Amniotic stem cell (primary cell): ENCODE results near the gene PTPRG.

ENCODE experiments used
- DNase-seq: peaks from one replicate; lab custom pipeline; 2025; lab: John Stamatoyannopoulos, UW

Gene PTPRG

DNA sequence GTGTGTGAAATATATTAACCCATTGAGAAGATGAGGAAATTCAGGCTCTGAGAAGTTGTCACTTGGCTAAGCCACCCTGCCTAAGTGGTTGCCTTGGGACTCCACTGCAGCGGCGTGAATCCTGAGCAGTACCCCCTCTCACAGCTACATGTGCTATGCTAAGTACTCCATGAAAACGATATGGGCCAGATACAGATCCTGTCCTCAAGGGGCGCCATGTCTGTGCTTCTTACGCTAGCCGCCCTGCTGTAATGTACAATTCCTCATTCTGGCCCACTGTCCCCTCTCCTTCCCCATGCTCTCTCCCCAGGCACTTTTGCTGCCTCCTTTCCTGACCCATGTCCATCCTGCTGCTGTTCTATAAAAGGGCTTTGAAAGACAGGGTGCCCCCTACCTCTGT lies 671.7 kb downstream of the PTPRG start:
- no peak for DNase-seq

DNA sequence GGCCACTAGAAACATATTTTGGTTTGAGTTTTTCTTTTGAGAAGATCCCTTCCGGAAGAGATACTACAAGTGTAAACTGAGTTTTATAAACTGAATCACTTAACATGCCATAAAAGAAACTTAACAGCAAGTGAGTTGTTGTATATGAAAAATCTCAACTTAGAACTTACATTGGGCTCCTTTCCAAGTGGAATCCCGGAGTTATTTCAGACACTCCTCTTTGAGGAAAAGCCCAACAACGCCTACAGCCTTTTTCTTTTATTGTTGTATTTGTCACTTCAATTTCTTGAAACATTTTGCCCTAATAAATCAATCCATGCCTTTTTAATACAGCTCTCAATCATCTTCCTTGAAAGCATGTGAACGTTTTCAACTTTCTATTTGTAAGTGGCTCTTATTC lies 674.6 kb downstream of the PTPRG start:
- no peak for DNase-seq

DNA sequence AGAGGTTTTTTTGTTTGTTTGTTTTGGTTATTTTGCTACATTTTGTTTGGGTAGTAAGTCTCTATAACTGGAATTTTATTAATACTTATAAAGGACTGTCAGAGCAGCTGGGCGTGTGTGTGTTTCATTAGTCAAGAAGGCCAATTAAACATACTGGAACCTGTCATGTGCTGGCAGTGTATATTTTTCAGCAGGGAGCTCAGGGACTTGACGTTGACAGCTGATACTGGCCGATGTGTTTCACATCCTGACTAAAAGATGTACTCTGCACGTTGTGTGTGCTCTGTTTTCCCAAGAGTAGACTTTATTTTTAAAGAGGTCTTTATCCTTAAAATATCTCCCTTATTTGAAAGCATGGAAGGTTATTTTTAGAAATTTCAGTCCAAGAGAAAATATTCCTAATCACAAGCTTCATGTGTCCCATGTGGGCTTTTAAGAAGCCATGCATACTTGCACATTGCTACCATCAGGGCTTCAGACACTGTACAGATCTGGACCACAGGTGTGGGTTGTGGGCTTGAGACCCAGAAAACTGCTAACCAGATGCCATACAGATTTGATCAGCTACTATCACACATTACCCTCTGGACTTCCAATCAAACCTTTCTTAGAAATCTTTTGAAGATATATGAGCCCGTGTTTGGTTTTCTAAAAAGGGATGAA lies 676.0 kb downstream of the PTPRG start:
- DNase-seq, result no peak

DNA sequence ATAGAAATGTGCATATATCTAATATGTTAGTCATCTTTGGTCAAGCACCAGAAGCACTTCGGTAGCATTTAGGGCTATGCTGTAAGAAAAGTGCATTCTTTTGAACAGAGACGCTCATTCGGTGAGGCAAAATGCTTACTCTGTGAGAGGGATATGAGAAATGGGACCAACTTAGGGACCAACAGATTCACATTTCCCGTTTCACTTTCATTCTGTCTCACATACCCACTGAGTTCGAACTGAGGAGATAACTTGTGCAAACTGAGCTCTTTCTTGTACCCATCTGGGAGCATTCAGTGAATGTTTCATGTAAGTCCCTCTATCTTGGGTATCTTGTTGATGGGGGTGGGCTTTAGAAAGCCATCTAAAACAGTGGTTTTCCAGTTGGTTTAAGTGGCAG lies 676.6 kb downstream of the PTPRG start:
- no peak for DNase-seq

DNA sequence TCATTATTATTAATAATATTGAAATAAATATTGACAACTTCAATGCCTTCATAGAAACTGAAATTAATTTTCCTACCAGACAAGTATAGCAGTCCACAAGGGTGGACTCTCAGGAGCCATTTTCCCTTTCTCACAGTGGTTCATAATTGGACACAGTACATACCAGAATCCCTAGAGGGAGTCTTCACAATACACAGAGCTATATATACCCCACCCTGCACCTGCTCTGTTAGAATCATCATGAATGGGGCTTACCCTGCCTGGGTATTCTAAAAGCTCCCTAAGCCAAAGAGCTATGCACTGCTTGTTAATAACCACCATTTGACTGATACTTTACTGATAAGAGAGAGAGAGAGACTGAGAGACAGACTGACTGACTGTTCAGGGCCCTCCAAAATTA lies 677.1 kb downstream of the PTPRG start:
- DNase-seq, result no peak

DNA sequence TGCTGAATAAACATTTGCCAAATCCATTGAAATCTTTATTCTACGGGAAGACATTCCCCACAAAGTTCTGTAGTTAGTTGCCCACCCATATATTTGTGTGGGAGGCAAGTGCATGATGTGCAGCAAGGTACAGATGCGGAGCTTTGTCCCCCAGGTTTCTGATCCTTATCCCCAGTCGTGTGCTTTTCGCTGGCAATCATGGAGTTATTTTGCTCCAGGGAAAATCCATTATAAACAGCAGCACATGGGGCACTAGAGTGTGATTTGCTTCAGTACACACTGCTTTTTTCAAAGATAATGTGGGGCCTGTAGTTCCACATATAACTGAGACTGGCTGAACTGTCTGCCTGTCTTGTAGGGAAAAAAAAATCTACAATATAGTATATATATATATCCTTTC lies 679.9 kb downstream of the PTPRG start:
- no peak for DNase-seq

DNA sequence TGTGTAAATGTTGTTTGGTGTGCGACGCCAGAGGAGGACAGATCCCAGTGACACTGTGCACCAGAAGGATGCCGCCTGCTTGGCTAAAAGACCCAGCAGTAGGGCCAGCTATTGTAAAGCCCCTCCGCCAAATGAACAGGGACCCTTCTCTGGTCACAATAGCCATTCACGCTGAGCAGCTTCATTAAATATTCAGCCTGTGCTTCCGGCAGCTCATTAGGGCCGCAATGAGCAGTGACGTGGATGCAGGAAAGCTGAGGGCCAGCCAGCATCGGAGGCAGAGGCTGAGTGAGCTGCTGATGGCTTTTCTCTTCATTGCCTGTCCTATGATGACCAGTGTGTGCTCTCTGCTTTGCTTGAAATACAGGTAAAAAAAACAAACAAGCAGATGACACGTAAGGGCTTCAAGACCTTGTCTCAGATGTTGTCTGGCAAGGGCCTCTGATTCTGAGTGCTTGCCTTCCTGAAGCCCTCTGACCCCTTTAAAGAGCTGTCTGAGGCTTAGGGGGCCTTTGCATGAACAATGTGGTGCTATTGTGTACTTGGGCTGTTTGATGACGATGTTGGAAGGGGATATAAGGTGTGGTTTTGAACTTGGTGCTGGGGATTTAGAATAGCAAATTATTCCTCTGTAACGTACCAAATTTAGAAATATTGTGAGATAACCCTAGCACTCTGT lies 681.6 kb downstream of the PTPRG start:
- no peak for DNase-seq

DNA sequence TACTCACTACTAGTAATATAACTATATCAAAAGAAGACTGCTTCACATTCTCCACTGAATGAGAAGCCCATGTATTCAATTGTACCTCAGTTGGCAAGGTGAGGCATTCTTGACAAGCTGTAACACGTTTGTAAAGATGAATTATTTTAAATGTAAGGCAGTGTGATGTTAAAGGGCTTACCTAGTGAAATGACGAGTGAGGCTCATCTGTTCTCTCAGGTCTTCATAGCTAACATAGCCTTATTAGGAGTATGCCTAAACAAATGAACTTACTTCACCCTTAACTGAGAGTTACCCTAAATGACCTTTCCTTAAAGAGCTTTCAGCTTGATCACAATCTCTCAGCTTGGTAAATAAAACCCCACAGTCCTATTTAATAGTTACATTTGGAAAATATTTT lies 684.7 kb downstream of the PTPRG start:
- no peak for DNase-seq

DNA sequence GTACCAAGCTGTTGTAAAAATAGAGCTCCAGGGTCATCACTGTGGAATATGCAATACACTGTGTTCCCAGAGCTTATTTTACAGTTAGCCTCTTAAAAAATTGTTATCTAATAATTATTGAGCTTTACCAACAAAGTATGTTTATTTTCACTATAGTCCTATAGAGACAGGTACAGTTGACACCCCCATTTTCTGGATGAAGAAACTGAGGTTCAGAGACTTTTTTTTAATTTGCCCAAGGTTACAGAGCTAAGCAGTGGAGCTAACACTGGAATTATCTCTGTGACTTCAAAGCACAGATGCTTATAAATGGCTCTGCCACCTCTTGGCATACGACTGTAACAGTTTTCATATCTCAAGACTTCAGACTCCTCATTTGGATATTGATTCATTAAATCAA lies 685.6 kb downstream of the PTPRG start:
- DNase-seq, result no peak

DNA sequence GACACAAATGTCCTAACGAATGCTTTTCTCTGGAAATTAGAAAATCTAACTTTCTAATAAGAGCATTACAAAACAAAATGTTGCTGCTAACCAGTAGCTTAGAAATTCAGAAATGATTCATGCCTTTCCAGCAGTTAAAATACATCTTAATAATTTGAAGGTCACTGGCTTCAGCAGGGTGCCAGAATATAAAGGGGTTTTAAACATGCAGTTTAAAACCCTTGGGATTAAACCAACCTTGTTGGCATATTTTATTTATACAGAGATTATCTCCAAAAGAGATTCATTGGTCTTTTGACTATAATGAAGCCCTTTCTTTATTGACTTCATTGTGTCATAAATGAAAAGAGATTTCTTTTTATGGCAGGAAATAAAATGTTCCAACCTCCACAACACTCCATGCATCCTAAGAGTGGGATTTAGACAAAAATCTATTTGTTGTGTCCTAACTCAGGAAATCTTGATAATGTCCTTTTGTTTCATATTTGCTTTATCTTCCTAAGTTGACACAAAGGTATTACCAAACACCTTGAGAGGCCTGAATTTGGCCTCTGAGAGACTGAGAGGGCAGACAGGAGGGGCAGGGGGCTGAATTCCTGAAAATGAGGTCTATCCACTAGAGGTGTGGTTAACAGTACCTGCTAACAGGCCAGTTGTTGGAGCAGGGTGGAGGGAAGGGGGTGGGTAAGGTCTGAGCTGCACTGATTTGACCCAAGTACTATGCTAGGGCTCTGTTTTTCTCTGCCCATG lies 687.5 kb downstream of the PTPRG start:
- no peak for DNase-seq

DNA sequence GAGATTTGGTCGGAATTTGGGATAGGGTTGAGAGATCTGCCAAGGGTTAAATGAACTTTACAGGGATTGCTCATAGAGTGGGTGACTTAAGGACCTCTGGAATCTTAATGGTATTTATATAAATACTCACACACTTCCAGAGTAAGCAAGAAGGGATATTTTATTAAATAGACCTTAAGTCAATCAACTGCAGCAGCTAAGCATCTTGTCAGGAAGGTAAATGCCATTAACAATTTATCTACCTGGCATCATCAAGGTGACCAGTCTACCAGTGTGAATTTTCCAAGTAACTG lies 688.1 kb downstream of the PTPRG start:
- no peak for DNase-seq

DNA sequence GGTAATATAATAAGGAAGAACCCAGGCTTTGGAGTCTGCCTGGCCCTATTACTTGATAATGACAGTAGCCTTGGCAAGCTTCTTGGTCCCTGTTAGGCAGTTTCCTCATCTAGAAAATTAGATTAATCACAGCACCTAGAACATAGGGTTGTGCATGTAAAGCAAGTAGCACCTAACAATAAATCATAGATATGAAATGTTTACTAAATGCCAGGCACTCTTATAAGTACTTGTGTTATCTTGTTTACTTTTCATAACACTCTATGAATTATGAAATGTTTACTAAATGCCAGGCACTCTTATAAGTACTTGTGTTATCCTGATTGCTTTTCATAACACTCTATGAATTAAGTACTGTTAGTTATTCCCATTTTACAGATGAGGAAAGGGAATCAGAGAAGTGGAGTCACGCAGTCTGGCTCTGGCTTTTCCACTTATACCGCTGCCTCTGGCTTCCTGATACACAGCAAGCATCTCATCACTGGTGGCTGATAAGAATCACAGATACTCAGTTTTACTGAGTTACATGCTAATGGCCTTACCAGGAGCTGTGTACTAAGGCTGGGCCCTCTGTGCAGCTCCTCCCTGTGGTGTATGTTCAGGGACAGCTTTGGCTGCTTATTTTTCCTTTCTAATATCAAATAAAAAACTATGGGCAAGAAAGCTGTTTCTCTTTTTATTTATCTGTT lies 688.6 kb downstream of the PTPRG start:
- DNase-seq, result no peak

DNA sequence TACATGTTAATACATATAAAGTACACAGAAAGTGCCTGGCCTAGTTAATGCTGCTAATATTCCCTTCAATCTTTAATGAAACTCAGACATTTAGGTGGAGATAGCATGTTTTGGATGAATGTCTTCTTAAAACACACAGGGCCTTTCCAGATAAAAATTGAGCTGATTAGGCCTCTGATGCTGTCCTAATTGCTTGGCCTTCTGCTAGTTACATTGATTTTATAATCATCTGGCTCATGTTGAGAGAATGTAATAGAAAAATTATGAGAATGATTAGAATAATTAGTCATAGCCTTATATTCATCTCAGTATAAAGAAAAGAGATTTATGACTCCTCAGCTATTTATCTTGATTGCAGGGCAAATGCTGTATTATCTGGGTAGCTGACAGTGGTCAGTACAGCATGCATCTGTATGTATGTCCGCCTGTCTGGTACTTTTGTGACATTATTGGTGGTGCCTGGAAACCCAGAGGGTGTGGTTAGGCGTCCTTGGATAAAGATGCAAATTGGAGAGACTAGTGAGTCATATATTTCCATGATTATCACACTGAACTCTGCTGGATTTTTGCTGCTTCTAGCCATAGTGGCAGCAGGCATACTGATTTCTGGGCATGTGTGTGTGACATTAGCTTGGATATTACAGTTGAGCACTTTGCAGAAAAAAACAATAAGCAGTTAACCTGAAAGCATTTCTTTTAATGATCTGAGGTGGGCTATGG lies 691.2 kb downstream of the PTPRG start:
- DNase-seq, result no peak

DNA sequence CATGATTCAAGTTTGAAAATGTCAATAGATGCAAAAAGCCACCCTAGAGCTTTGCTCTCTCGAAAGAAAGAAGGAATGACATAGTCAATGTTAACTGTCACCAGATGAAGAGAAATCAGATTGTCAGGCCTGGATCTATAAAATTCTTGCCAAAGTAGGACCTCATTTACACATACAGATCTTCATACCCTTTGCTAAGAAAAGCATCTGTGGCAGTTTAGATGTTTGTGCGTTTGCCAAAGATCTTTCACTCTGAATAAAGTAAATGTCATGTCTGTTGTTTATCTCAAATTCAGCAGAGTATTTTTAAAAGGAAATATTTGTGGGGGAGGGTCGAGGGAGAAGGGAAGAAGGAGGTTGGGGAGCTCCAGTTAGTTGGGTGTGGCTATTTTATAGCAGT lies 692.6 kb downstream of the PTPRG start:
- DNase-seq, result no peak

DNA sequence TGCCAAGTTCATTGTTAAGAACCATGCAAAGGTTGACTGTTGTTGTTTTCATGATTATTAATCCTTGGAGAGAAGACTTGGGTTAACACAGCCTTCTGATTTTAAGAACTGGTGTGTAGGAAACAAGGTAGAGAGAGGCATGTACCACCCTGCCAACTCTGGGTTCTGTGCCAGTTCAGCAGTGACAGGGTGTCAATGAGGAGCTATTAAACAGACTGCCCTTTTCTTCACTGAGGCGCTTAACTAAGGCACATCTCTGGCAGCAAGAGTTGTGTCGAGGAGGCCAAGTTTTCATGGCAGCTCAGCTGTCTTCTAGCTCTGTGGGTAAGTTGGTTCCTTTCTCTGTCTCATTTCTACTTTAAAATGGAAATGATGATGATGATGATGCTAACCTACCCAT lies 694.4 kb downstream of the PTPRG start:
- DNase-seq, result no peak

DNA sequence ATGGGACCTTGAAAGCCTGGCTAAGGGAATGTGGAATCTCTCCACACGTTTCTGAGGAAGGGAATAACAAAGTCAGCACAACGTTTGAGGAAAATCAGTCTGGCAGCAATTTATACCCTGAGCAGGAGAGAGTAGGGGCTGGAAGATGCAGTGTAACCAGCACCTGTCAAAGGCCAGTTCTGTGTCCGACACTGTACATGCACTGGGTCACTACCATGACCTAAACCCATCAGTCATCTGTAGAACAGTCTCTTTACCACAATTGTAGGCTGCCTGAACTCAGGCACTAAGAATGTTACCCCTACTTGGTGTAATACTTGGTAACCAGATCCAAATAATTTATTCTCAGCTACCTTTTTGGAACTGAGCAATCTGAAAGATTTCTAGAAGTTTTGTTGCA lies 698.6 kb downstream of the PTPRG start:
- no peak for DNase-seq

DNA sequence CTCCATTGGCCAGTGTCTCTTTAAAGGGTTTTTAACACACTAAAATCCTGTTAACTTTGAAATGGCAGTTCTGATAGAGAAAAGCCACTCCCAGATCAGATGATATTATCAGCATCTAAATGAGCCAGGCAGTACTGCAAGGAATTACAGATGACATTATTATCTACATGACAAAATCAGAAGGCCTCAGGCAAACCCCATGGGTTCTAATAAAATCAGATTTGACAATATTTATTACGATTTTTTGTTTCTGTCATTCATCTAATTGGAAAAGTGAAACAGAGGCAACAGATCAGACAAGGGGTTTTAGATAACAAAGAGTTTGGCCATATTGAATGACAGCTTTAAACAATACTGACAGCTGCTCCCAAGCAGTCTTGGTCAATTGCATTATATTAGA lies 699.3 kb downstream of the PTPRG start:
- no peak for DNase-seq

DNA sequence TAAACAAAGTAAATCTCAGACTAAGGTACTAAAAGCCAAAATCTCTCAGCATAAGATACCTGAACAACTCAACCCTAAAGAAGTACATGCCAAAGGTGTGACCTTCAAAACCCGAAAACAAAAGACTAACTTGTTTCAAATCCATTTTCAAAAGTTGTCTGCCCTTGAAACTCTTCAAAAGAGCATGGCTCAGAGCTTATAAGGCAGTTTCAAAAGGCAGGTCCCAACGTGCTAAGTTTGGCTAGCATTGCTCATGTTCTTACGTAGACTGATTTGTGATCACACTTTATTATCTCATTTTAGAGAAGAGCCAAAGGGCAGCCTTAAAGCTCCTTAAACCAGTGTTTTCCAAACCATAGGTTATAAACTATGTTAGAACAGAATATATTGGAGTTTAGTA lies 699.8 kb downstream of the PTPRG start:
- DNase-seq, result no peak

DNA sequence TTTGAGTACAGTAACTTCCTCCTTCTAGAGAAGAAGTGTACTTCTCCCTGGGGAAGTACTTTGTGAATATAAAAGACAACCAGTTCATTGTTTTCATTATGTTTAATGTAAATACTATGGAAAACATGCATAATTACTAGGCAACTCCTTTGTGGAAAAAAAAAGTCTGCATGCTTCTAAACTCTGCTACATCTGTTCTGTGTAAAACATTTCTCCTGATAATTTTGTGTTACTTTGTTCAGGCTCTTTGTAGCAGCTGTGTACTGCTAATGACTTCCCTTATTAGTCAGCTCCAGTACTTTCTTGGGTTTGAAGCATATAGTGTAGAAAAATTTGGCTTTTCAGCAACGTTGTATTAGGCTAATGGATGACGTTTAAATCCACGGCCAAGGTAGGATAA lies 700.4 kb downstream of the PTPRG start:
- DNase-seq, result no peak

DNA sequence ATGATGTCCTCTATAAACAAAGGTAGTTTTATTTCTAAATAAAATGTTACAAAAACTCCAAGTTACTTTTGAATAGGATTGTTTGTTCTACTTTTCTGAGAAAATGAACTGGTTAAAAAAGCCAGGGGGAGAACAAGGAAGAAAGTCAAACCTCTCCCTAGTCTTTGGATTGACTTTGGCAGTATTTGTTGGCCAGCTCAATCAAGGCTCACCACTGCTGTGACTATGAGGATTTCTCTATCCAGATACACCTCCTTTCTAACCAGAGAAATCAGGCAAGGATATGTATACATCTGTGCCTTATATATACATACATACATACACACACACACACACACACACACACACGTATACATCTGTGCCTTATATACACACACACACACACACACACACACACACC lies 704.2 kb downstream of the PTPRG start:
- no peak for DNase-seq

DNA sequence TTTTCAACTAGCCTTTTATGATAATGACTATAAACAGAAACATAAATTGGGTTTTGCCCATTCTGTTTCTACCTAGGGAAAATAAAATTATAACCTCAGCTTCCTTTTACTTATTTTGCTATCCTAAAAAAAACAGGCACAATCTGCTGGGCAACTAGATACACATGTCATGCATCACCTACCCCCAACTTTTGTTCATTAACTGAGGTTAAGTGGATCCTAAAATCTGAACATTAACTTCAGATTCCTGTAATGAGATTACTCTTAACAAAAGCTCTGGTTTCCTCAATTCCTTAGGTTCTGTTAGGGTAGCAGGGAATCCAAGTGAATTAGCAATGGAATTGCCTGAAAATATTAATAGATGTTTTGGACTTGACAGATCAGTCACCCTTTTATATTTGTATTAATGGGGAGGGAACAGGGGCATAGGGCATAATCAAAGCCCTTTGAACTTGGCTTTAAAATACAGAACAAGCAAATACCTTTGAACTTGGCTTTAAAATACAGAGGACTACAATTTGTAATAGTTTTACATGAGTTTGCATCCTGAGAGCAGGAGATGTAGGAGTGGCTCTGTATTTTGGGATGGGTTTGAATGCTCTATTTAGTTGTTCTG lies 705.4 kb downstream of the PTPRG start:
- no peak for DNase-seq

DNA sequence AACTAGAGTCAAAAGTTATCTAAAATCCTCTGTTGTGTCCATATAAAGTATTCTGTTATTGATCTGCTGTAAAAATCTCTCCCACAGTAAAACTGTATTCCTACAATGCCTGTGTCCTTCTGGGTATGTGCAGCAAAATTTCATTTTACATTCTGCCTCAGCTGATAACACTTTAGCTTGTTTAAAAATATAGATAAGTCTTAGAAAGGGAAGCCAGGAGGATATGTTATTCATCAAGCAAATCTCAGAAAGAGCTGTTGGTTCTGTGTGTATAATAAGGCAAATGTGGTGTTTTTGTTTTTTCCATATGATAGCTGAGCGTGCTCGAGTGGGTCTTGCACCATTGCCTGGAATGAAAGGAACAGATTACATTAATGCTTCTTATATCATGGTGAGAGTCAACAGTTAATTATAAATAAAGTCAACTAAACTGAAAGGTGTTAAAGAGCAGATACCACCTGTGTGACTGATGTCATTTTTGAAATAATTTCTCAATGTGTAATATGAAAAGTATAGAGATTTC lies 715.3 kb downstream of the PTPRG start:
- DNase-seq, result no peak
